GM23248 (cell line): Measurements from ENCODE around the gene ATP6AP2.

Experiments
- EZH2 ChIP-seq: fragments of 200-600 bp; sonication (generic); IDR thresholded peaks from 2 replicates; pipeline ENCODE4 v1.6.1; 2018; ENCODE audit warnings: antibody characterized with exemption, mild to moderate bottlenecking; ENCODE audit not compliant: insufficient read depth, poor library complexity, severe bottlenecking
- EZH2phosphoT487 ChIP-seq: fragments of 200-600 bp; sonication (generic); IDR thresholded peaks from 2 replicates; pipeline ENCODE4 v1.6.1; 2018; ENCODE audit warnings: antibody characterized with exemption, moderate library complexity, mild to moderate bottlenecking, low read depth; ENCODE audit not compliant: insufficient read depth

GRCh38 chrX:40581336-40581920, 658 bp downstream of the ATP6AP2 start:
- TF ChIP-seq EZH2 (no peak), EZH2phosphoT487 (no peak)
